ENCODE results near the gene COG4. TPM values are rescaled to one million over a fixed set of nuclear protein-coding genes. Genes with fewer than 3 reads are reported as not detected.

The COG4 gene
- total RNA-seq, 2 donors from 2014 or later: 23.1 to 43.8 TPM

DNA sequence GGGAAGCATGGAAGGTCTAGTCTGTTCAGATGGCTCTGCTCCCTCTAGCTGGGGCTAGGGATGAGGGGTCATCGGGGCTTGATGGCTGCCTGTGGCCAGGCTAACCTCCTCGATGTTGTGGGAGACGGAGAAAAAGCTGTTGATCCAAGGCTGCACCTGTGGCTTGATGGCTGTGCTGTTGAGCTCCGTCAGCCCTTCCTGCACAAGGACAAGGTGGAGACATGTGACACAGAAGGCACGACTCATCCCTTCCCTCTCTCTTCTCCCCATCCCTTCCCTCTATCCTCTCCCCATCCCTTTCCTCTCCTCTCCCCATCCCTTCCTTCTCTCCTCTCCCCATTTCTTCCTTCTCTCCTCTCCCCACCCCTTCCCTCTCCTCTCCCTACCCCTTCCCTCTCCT, 40.7 kb downstream of the COG4 start:
- Histone ChIP-seq H3K4me1 (no peaks in the 10 kb centered on the region), H3K27ac (no peak overlapping the region), H3K9me3 (no peaks in the 10 kb centered on the region), H3K36me3 (replicated peaks in 1 of 2; ENCODE audit: insufficient read depth in 1 of 2, low read depth in 2 of 2) (peaks cover 0 to 29% of the 10 kb centered on the region in 2 donors), H3K4me3 (no peak overlapping the region), H3K27me3 (no peaks in the 10 kb centered on the region)
- 75 to 80% methylated on average over 5 of the region's 5 CpGs for WGBS, 2 donors
- intact Hi-C loops (cut with DNase I): no loop called here
- no peak for TF ChIP-seq POLR2A (IDR thresholded peaks at IDR 0.05)
- TF ChIP-seq CTCF (IDR thresholded peaks at IDR 0.05): no peak
- ATAC-seq (no peak), DNase-seq (no peak)

- ATAC-seq: no peak
- Histone ChIP-seq H3K4me1 (no peaks in the 10 kb centered on the region), H3K9me3 (no peaks in the 10 kb centered on the region), H3K27me3 (no peaks in the 10 kb centered on the region), H3K36me3 (replicated peaks in 1 of 2; ENCODE audit: insufficient read depth in 1 of 2, low read depth in 2 of 2) (peaks cover 0 to 29% of the 10 kb centered on the region in 2 donors), H3K27ac (no peak overlapping the region), H3K4me3 (no peak overlapping the region)
- intact Hi-C loops (cut with DNase I): no loop called here
- 72 to 78% methylated on average over 4 to 5 of the region's 7 CpGs for WGBS, 2 donors
- DNase-seq: no peak
- TF ChIP-seq CTCF (IDR thresholded peaks at IDR 0.05) (no peak), POLR2A (IDR thresholded peaks at IDR 0.05) (no peak)
Measured at GRCh38 chr16:70481929-70482536, 41.3 kb downstream of the COG4 start.

- peaks cover 0 to 29% of the 10 kb centered on the region in 2 donors for H3K36me3 ChIP-seq (replicated peaks in 1 of 2; ENCODE audit: insufficient read depth in 1 of 2, low read depth in 2 of 2)
Measured at GRCh38 chr16:70480127-70481105, 42.9 kb downstream of the COG4 start.

DNA sequence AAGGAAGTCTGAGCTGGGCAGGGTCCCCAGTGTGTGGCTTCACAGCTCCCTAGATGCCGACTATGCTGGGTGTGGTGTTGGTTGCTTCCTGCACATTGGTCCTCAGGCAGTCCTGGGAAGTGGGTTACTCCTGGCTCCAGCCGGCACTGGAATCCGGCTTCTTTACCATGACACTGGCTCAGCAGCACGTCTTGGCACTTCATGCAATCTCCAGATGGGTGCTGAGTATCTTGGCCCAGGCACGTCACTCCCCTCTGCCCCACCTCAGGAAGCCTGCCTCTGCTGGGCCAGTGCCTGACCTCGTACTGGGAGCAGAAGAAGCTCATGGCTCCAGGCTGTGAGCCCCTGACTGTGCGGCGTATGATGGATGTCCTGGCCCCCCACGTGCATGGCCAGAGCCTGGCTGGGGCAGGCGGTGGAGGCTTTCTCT, 44.4 kb downstream of the COG4 start:
- intact Hi-C loops (cut with DNase I): no loop called here
- DNase-seq (no peak), ATAC-seq (peak; percentile 20)
- no peak overlapping the region for H3K4me3 ChIP-seq
- no peaks in the 10 kb centered on the region for H3K27me3 ChIP-seq
- no peak for TF ChIP-seq POLR2A (IDR thresholded peaks at IDR 0.05)
- no peak for TF ChIP-seq CTCF (IDR thresholded peaks at IDR 0.05)
- no peaks in the 10 kb centered on the region for H3K9me3 ChIP-seq
- no peaks in the 10 kb centered on the region for H3K4me1 ChIP-seq
- peaks cover 0 to 29% of the 10 kb centered on the region in 2 donors for H3K36me3 ChIP-seq (replicated peaks in 1 of 2; ENCODE audit: insufficient read depth in 1 of 2, low read depth in 2 of 2)
- H3K27ac ChIP-seq: no peak overlapping the region
- 40 to 80% methylated on average over 1 to 10 of the region's 10 CpGs for WGBS, 2 donors

More at GRCh38 chr16:70480127-70481105, 42.9 kb downstream of the COG4 start:
- no peaks in the 10 kb centered on the region for H3K4me1 ChIP-seq
- ATAC-seq (no peak), DNase-seq (no peak)
- H3K9me3 ChIP-seq: no peaks in the 10 kb centered on the region
- no peaks in the 10 kb centered on the region for H3K27me3 ChIP-seq
- intact Hi-C loops (cut with DNase I): no loop called here
- TF ChIP-seq POLR2A (IDR thresholded peaks at IDR 0.05) (no peak), CTCF (IDR thresholded peaks at IDR 0.05) (no peak)
- H3K27ac ChIP-seq: no peak overlapping the region
- WGBS, 2 donors: 90 to 93% methylated on average over 6 to 17 of the region's 17 CpGs
- H3K4me3 ChIP-seq: no peak overlapping the region

All from body of pancreas (tissue), 4 donors.